HL-60 (cell line): Measurements from ENCODE around the gene DSG3.

ENCODE experiments used
- DNase-seq, 2 experiments: peaks; one replicate each; pipeline ENCODE4 v3.0.0-alpha.2; 2010 to 2020; ENCODE audit warnings: low read depth in 1 of 2, low spot score in 1 of 2
- H3K27ac ChIP-seq: fragments of 250-450 bp; sonication (Bioruptor Pico); replicated peaks from 2 replicates; pipeline ENCODE4 v1.5.1; 2020; ENCODE audit warnings: mild to moderate bottlenecking, moderate library complexity
- H3K27me3 ChIP-seq: fragments of 250-450 bp; sonication (Bioruptor Pico); 2 replicates; pipeline ENCODE4 v1.5.1; 2021; ENCODE audit warnings: mild to moderate bottlenecking, moderate library complexity; ENCODE audit not compliant: insufficient read depth, poor library complexity, severe bottlenecking
- H3K4me3 ChIP-seq: replicated peaks from 2 replicates; pipeline ENCODE4 v1.5.1; 2011; ENCODE audit warnings: mild to moderate bottlenecking, control low read depth, low read length; ENCODE audit not compliant: insufficient read depth
- CTCF ChIP-seq: IDR thresholded peaks from one replicate; pipeline ENCODE4 v1.5.1; 2011; ENCODE audit warnings: low read length, control low read depth, inconsistent platforms; ENCODE audit not compliant: insufficient read depth
- GABPA ChIP-seq: IDR thresholded peaks from 2 replicates; pipeline ENCODE4 v1.6.1; 2012; ENCODE audit warnings: low read depth
- POLR2AphosphoS5 ChIP-seq: IDR thresholded peaks from 2 replicates; pipeline ENCODE4 v1.6.1; 2012; ENCODE audit warnings: low read depth
- REST ChIP-seq: IDR thresholded peaks from 2 replicates; pipeline ENCODE4 v1.6.1; 2012; ENCODE audit warnings: low read depth; ENCODE audit not compliant: insufficient replicate concordance
- SPI1 ChIP-seq: IDR thresholded peaks from 2 replicates; pipeline ENCODE4 v1.6.1; 2012; ENCODE audit warnings: low read depth, mild to moderate bottlenecking, borderline replicate concordance

Gene DSG3

GRCh38 chr18:31487246-31488015, 39.9 kb downstream of the DSG3 start:
- TF ChIP-seq SPI1 (no peak), POLR2AphosphoS5 (no peak), REST (no peak), CTCF (no peak), GABPA (no peak)
- DNase-seq = no peak
- no peaks in the 10 kb centered on the region for H3K27me3 ChIP-seq
- no peak overlapping the region for H3K27ac ChIP-seq
- H3K4me3 ChIP-seq = no peak overlapping the region

GRCh38 chr18:31489311-31489710, 41.8 kb downstream of the DSG3 start:
- Histone ChIP-seq H3K27me3 (no peaks in the 10 kb centered on the region), H3K27ac (no peak overlapping the region)

More at GRCh38 chr18:31489311-31489710, 41.8 kb downstream of the DSG3 start:
- H3K4me3 ChIP-seq = no peak overlapping the region
- TF ChIP-seq CTCF (no peak), POLR2AphosphoS5 (no peak), REST (no peak), SPI1 (no peak), GABPA (no peak)
- no peak for DNase-seq
